Colonic mucosa (tissue), 4 donors: ENCODE measurements around the gene SH3BP2. TPM values are rescaled to one million over a fixed set of nuclear protein-coding genes. Genes with fewer than 3 reads are reported as not detected.
A peak's percentile ranks its signal among the peaks of the same experiment; 100 is the strongest.

Source experiments
- DNase-seq: peaks from one replicate; pipeline ENCODE4 v3.0.0-alpha.2; 2020
- H3K27ac ChIP-seq: fragments of 200-600 bp; one replicate; pipeline ENCODE4 v1.8.0; 2021
- H3K27me3 ChIP-seq: fragments of 200-600 bp; one replicate; pipeline ENCODE4 v1.8.0; 2021
- H3K36me3 ChIP-seq: fragments of 200-600 bp; one replicate; pipeline ENCODE4 v1.8.0; 2021
- H3K4me1 ChIP-seq: fragments of 200-600 bp; one replicate; pipeline ENCODE4 v1.8.0; 2021; ENCODE audit warnings: mild to moderate bottlenecking
- H3K4me3 ChIP-seq: fragments of 200-600 bp; one replicate; pipeline ENCODE4 v1.8.0; 2021
- H3K9ac ChIP-seq, 2 donors: one replicate each; pipeline ENCODE4 v1.7.0; 2013; ENCODE audit warnings: control low read depth in 2 of 2, low read depth in 2 of 2, low read length in 2 of 2
- H3K9me3 ChIP-seq: fragments of 200-600 bp; one replicate; pipeline ENCODE4 v1.8.0; 2021
- intact Hi-C: fragments of 100-400 bp; cut with DNase I; formaldehyde crosslinking; loops from one replicate; pipeline ENCODE4 v1.14.1; 2022
- total RNA-seq, 2 donors: library from RNA; stranded (reverse); fragmentation: NEBNext Ultra II Directional in 1 of 2; extraction: Animal tissue kit (Norgen Biotek cat#: 25700) in 1 of 2; gene quantifications; one replicate each; pipeline ENCODE4 v1.2.1, GENCODE V29; 2021
- TF ChIP-seq, protein P1 (sequence below): fragments of 200-600 bp; IDR thresholded peaks from one replicate; pipeline ENCODE4 v1.8.0; 2022; ENCODE audit warnings: antibody characterized with exemption, mild to moderate bottlenecking
- donor health status: healthy.
- donor health status: DM: no; HTN: no; CAD: no.
- donor health status: DM: no; HTN: no; CAD: no.

Gene SH3BP2
- total RNA-seq, 2 donors from 2014 or later, result 62.2 to 70.8 TPM

- intact Hi-C loops, result no loop called here
- TF ChIP-seq, protein P1, sequence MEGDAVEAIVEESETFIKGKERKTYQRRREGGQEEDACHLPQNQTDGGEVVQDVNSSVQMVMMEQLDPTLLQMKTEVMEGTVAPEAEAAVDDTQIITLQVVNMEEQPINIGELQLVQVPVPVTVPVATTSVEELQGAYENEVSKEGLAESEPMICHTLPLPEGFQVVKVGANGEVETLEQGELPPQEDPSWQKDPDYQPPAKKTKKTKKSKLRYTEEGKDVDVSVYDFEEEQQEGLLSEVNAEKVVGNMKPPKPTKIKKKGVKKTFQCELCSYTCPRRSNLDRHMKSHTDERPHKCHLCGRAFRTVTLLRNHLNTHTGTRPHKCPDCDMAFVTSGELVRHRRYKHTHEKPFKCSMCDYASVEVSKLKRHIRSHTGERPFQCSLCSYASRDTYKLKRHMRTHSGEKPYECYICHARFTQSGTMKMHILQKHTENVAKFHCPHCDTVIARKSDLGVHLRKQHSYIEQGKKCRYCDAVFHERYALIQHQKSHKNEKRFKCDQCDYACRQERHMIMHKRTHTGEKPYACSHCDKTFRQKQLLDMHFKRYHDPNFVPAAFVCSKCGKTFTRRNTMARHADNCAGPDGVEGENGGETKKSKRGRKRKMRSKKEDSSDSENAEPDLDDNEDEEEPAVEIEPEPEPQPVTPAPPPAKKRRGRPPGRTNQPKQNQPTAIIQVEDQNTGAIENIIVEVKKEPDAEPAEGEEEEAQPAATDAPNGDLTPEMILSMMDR, result no peak
- Histone ChIP-seq H3K4me1 (peaks cover 67% of the 10 kb centered on the region), H3K4me3 (no peak overlapping the region), H3K9me3 (no peaks in the 10 kb centered on the region), H3K36me3 (no peaks in the 10 kb centered on the region), H3K9ac (peak overlapping the region; percentile 46 to 57), H3K27ac (peak overlapping the region; percentile 73), H3K27me3 (no peaks in the 10 kb centered on the region)
- DNase-seq, result peak; percentile 56
Observed at GRCh38 chr4:2800691-2801596, 8.1 kb downstream of the SH3BP2 start.

DNA sequence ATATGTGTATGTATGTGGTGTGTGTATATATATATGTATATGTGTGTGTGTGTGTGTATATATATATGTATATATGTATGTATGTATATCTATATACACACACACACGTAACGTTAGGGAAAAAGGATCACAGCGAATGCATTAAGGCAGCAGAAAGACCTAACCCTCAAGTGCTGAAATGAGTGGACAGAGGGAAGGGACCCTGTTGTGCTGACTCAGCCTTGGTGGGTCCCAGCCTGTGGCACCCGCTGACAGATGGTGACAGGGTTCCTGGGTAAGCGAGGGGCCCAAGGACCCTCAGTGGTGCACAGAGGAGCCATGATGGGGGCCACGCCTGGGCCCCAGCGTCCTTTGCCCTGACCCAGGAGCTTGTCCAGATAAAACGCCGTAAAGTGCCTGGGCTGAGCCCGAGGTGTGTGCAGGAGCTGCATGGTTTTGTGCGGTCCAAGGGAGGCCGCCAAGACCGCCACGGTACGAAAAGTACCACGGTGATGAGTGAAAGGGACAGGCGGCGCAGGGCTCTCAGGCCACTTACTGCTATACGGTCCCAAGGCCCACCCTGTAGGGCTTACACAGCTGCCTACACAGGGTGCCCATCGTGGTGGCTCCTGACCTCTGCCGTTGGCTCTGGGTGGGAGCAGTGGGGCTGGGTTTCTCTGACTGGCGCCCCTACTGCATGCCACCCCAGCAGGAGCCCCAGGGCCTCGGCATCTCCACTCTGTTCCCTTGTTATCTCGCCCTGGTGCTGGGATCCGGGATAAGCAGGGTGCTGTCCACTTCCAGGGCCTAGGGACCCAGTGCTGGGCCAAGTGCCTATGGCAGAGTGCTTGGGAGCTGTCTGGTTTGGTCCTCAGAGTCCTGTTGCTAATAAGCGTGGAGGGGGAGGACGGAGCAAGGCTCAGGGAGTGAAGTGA, 10.0 kb downstream of the SH3BP2 start:
- no peak for DNase-seq
- H3K36me3 ChIP-seq, result no peaks in the 10 kb centered on the region
- intact Hi-C loops, result no loop called here
- H3K9ac ChIP-seq, result peak overlapping the region; percentile 27 to 34
- no peaks in the 10 kb centered on the region for H3K27me3 ChIP-seq
- TF ChIP-seq, protein P1, result no peak
- H3K27ac ChIP-seq, result peak overlapping the region; percentile 11
- peaks cover 66% of the 10 kb centered on the region for H3K4me1 ChIP-seq
- H3K9me3 ChIP-seq, result no peaks in the 10 kb centered on the region
- no peak overlapping the region for H3K4me3 ChIP-seq

- no peak for DNase-seq
- peak overlapping the region; percentile 11 for H3K27ac ChIP-seq
- H3K4me1 ChIP-seq, result peaks cover 58% of the 10 kb centered on the region
Observed at GRCh38 chr4:2803624-2804448, 11.0 kb downstream of the SH3BP2 start.

DNA sequence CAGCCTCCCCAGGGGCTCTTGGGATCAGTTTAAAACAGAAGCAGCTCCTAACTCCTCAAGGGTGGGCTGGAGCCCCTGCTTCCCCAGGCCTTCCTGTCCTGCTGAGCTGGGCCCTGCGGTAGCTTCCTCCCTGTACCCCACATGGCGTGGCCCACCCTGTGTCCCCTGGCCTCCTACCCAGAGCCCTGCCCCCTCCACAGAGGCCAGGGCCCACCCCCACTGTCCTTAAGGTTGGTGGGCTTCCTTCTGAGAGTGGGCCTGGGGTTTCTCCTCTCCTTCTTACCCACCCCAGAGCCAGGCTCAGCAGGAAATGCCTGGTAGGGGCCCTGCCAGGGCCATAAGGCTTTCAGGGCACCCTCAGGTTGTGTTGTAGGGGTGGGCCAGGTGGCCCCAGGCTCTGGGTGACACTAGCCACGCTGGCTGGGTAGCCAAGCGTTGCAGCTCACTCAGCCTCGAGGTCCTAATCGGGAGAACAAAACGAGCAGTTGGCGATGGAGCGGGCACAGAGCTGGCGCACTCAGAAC, 11.6 kb downstream of the SH3BP2 start:
- no peak overlapping the region for H3K4me3 ChIP-seq
- H3K36me3 ChIP-seq, result no peaks in the 10 kb centered on the region
- DNase-seq, result no peak
- no peaks in the 10 kb centered on the region for H3K27me3 ChIP-seq
- TF ChIP-seq, protein P1, result no peak
- intact Hi-C loops, result no loop called here
- H3K9ac ChIP-seq, result peak overlapping the region in 1 of 2 donors; percentile 55
- H3K4me1 ChIP-seq, result peaks cover 53% of the 10 kb centered on the region
- H3K27ac ChIP-seq, result no peak overlapping the region
- H3K9me3 ChIP-seq, result no peaks in the 10 kb centered on the region

More at GRCh38 chr4:2803624-2804448, 11.0 kb downstream of the SH3BP2 start:
- TF ChIP-seq, protein P1, result no peak
- no peaks in the 10 kb centered on the region for H3K9me3 ChIP-seq
- intact Hi-C loops, result no loop called here
- H3K27me3 ChIP-seq, result no peaks in the 10 kb centered on the region
- peak overlapping the region in 1 of 2 donors; percentile 34 for H3K9ac ChIP-seq
- H3K36me3 ChIP-seq, result no peaks in the 10 kb centered on the region
- no peak overlapping the region for H3K4me3 ChIP-seq
